Spinal cord (tissue), 10 donors: Measurements from ENCODE around the gene MAN2B1. TPM values are rescaled to one million over a fixed set of nuclear protein-coding genes. Genes with fewer than 3 reads are reported as not detected.
"Not testable (repeated sequence)": the region's sequence is repeated elsewhere in the genome, so short reads cannot be mapped to it uniquely, and the experiment has no call there.

ENCODE experiments used
- DNase-seq, 6 donors: peaks; one replicate each; pipeline versions ENCODE4 v3.0.0 to v3.0.0-alpha.2; 2013 to 2015; ENCODE audit warnings: low spot score in 6 of 6, low read depth in 4 of 6
- H3K27ac ChIP-seq: one replicate; pipeline ENCODE4 v1.5.1; 2013; ENCODE audit warnings: low read depth, low read length, control low read depth
- H3K27me3 ChIP-seq: one replicate; pipeline ENCODE4 v1.6.1; 2013; ENCODE audit warnings: low read length; ENCODE audit not compliant: control insufficient read depth, insufficient read depth
- H3K36me3 ChIP-seq: one replicate; pipeline ENCODE4 v1.6.1; 2013; ENCODE audit warnings: low read length; ENCODE audit not compliant: control insufficient read depth, insufficient read depth
- H3K4me1 ChIP-seq: one replicate; pipeline ENCODE4 v1.6.1; 2013; ENCODE audit warnings: low read length; ENCODE audit not compliant: control insufficient read depth, insufficient read depth
- H3K4me3 ChIP-seq: one replicate; pipeline ENCODE4 v1.5.1; 2013; ENCODE audit warnings: low read depth, low read length, control low read depth
- H3K9me3 ChIP-seq: one replicate; pipeline ENCODE4 v1.6.1; 2013; ENCODE audit warnings: low read length; ENCODE audit not compliant: control insufficient read depth, insufficient read depth
- WGBS: methylation state at CpG from one replicate; pipeline ENCODE4 v1.1.5; 2013; ENCODE audit warnings: missing lambda C conversion rate; ENCODE audit not compliant: insufficient coverage; 5-methylcytosine and 5-hydroxymethylcytosine counted together
- polyA plus RNA-seq, 2 donors: library from polyadenylated mRNA; unstranded; fragments of 120-200 nt; gene quantifications; one replicate each; pipeline ENCODE4 v1.2.1, GENCODE V29; 2013; ENCODE audit not compliant: insufficient read length in 2 of 2
- total RNA-seq, 2 donors: library from RNA; depleted of rRNA in 1 of 2; stranded (reverse); fragments of 120-200 nt in 1 of 2; fragments of >200 nt in 1 of 2; gene quantifications; one replicate each; pipeline versions ENCODE4 v1.2.3 to v1.2.4, GENCODE V29; 2013 to 2014
- donor health status: healthy.

The MAN2B1 gene
- total and polyA plus RNA-seq, 4 donors: 18.9 to 38.7 (median 31.1) TPM

- no peak overlapping the region for H3K4me3 ChIP-seq
- DNase-seq: no peak
- no peak overlapping the region for H3K27ac ChIP-seq
- 97% methylated on average over 13 of the region's 13 CpGs for WGBS
- H3K9me3 ChIP-seq: no peaks in the 10 kb centered on the region
- H3K36me3 ChIP-seq: peaks cover 99% of the 10 kb centered on the region
- no peaks in the 10 kb centered on the region for H3K27me3 ChIP-seq
- no peaks in the 10 kb centered on the region for H3K4me1 ChIP-seq
Measured at GRCh38 chr19:12705169-12705568, 38.6 kb upstream of the MAN2B1 start.

GRCh38 chr19:12703046-12703445, 36.5 kb upstream of the MAN2B1 start:
- 42% methylated on average over 9 of the region's 9 CpGs for WGBS
- Histone ChIP-seq H3K27me3 (no peaks in the 10 kb centered on the region), H3K4me3 (no peak overlapping the region), H3K4me1 (no peaks in the 10 kb centered on the region), H3K27ac (no peak overlapping the region), H3K9me3 (no peaks in the 10 kb centered on the region), H3K36me3 (peaks cover 95% of the 10 kb centered on the region)
- DNase-seq: peak in 2 of 6 donors; percentile 68 to 89

GRCh38 chr19:12701596-12702282, 35.2 kb upstream of the MAN2B1 start:
- 97% methylated on average over 33 of the region's 33 CpGs for WGBS
- no peaks in the 10 kb centered on the region for H3K27me3 ChIP-seq
- H3K4me1 ChIP-seq: peaks cover 8% of the 10 kb centered on the region
- no peak overlapping the region for H3K27ac ChIP-seq
- no peaks in the 10 kb centered on the region for H3K9me3 ChIP-seq
- H3K36me3 ChIP-seq: peaks cover 86% of the 10 kb centered on the region
- no peak overlapping the region for H3K4me3 ChIP-seq
- no peak for DNase-seq

- H3K4me3 ChIP-seq: no peak overlapping the region
- no peaks in the 10 kb centered on the region for H3K9me3 ChIP-seq
- peaks cover 25% of the 10 kb centered on the region for H3K4me1 ChIP-seq
- peaks cover 58% of the 10 kb centered on the region for H3K36me3 ChIP-seq
- no peak for DNase-seq
- no peaks in the 10 kb centered on the region for H3K27me3 ChIP-seq
- WGBS: 94% methylated on average over 3 of the region's 6 CpGs
- no peak overlapping the region for H3K27ac ChIP-seq
Measured at GRCh38 chr19:12698138-12698537, 31.6 kb upstream of the MAN2B1 start.

GRCh38 chr19:12697425-12697824, 30.9 kb upstream of the MAN2B1 start:
- H3K9me3 ChIP-seq, H3K27me3 ChIP-seq, H3K4me3 ChIP-seq, DNase-seq, H3K27ac ChIP-seq: not testable (repeated sequence)
- peaks cover 54% of the 10 kb centered on the region for H3K36me3 ChIP-seq
- H3K4me1 ChIP-seq: peaks cover 25% of the 10 kb centered on the region
- WGBS: 95% methylated on average over 19 of the region's 22 CpGs

- Histone ChIP-seq H3K9me3 (no peaks in the 10 kb centered on the region), H3K4me3 (peak within 1 kb of the TSS; percentile 91), H3K27me3 (no peaks in the 10 kb centered on the region), H3K4me1 (peaks cover 25% of the 10 kb centered on the region), H3K36me3 (peaks cover 49% of the 10 kb centered on the region), H3K27ac (peak within 1 kb of the TSS; percentile 93)
- WGBS: 8% methylated on average over 52 of the region's 59 CpGs
- peak; percentile 92 to 99 (median 95) for DNase-seq
Measured at GRCh38 chr19:12696366-12697335, 30.1 kb upstream of the MAN2B1 start, which contains the start of gene FBXW9. Gene FBXW9, minus strand, starts transcription at chr19:12696631. Its CDS starts 50 bp downstream, at chr19:12696581.

- H3K4me1 ChIP-seq: peaks cover 25% of the 10 kb centered on the region
- no peaks in the 10 kb centered on the region for H3K9me3 ChIP-seq
- H3K36me3 ChIP-seq: peaks cover 48% of the 10 kb centered on the region
- H3K4me3 ChIP-seq: peak overlapping the region; percentile 91
- H3K27ac ChIP-seq: no peak overlapping the region
- no peaks in the 10 kb centered on the region for H3K27me3 ChIP-seq
- 2% methylated on average over 32 of the region's 36 CpGs for WGBS
- no peak for DNase-seq
Measured at GRCh38 chr19:12695997-12696365, 29.4 kb upstream of the MAN2B1 start.

- Histone ChIP-seq H3K27ac (no peak overlapping the region), H3K4me3 (peak overlapping the region; percentile 91), H3K9me3 (no peaks in the 10 kb centered on the region), H3K27me3 (no peaks in the 10 kb centered on the region), H3K4me1 (peaks cover 25% of the 10 kb centered on the region), H3K36me3 (peaks cover 48% of the 10 kb centered on the region)
- DNase-seq: no peak
- 100% methylated on average over 1 of the region's 1 CpG for WGBS
Measured at GRCh38 chr19:12695514-12695913, 29.0 kb upstream of the MAN2B1 start.

GRCh38 chr19:12695096-12695495, 28.6 kb upstream of the MAN2B1 start:
- H3K27me3 ChIP-seq: no peaks in the 10 kb centered on the region

More at GRCh38 chr19:12695096-12695495, 28.6 kb upstream of the MAN2B1 start:
- no peaks in the 10 kb centered on the region for H3K9me3 ChIP-seq
- H3K27ac ChIP-seq: no peak overlapping the region
- DNase-seq: no peak
- H3K36me3 ChIP-seq: peaks cover 47% of the 10 kb centered on the region
- H3K4me1 ChIP-seq: peaks cover 25% of the 10 kb centered on the region
- H3K4me3 ChIP-seq: no peak overlapping the region
- WGBS: 85% methylated on average over 1 of the region's 2 CpGs
